DMS53 treated with DMSO at 0.1 percent for 48 hours (cell line): ENCODE measurements around the gene SCPEP1.

Experiments
- DNase-seq: peaks from one replicate; lab custom pipeline; 2025; ENCODE audit not compliant: unreplicated experiment; lab: John Stamatoyannopoulos, UW

The SCPEP1 gene

DNA sequence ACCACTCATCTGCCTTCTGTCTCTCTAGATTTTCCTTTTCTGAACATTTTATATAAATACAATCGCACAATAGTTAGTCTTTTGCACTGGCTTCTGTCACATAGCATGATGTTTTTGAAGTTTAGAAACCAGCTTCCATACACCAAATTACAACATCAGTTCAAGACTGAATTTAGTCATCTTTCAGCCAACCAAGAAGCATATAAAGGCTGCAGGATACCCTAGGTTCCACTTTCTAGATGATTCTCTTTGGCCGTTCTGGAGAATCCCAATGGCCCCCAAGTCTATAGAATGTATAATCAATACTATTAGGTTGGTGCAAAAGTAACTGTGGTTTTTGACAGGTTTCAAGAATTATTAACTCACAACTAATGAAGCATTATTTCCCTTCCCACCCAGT, 19.4 kb downstream of the SCPEP1 start:
- no peak for DNase-seq

GRCh38 chr17:57001541-57001940, 23.6 kb downstream of the SCPEP1 start:
- DNase-seq, result no peak

DNA sequence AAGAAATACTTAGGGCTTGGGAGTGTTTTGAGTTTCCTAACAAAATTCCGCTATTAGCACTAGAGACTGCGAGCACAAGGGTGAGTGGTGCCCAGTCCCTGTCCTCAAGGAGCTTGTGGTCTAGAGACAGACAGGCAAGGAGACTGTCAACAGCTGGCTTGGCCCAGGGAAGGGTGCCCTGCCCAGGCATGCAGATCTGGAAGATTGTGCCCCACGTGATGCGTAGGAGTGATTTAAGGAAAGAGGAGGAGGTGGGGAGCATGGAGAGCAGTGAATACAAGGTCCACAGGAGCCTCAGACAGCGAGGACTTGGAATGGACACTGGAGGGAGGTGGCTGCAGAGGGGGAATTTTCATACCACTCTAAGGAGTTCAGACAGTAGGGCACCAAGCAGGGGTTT, 25.0 kb downstream of the SCPEP1 start:
- DNase-seq, result no peak

DNA sequence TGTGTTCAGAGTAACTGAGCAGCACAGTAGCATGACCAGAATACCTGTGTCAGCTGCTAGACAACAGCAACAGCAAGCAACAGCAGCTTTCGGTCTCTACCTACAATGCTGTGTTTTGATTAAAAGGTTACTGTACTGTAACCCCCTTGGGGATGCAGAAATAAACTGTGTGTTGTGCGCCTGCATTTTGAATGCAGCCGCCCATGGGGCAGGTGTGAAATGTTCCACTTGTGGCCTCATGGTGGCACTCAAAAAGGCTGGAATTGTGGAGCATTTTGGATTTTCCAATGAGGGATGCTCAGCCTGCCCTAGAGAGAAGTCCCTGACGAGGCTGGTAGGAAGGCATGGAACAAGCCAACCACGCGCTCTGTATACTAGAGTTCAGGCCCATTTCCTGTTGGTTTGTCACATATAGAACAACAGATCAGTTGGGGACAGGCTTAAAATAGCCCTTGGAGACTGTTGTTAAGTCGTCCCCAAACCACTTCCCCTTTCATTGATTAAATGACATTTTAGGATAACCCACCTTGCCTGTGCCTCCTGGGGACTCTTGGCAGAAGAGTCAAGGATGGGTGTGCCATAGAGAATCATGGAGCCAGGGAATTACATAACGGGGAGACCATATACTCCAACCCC, 27.1 kb downstream of the SCPEP1 start:
- DNase-seq, result no peak

DNA sequence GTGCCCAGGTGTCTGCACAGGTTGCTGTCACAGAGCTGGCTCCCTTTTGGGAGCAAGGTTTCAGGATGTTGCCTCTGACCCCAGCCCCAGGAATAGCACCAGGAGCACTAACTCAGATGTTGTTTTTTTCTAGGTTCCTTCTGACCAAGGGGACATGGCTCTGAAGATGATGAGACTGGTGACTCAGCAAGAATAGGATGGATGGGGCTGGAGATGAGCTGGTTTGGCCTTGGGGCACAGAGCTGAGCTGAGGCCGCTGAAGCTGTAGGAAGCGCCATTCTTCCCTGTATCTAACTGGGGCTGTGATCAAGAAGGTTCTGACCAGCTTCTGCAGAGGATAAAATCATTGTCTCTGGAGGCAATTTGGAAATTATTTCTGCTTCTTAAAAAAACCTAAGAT, 28.1 kb downstream of the SCPEP1 start:
- no peak for DNase-seq

DNA sequence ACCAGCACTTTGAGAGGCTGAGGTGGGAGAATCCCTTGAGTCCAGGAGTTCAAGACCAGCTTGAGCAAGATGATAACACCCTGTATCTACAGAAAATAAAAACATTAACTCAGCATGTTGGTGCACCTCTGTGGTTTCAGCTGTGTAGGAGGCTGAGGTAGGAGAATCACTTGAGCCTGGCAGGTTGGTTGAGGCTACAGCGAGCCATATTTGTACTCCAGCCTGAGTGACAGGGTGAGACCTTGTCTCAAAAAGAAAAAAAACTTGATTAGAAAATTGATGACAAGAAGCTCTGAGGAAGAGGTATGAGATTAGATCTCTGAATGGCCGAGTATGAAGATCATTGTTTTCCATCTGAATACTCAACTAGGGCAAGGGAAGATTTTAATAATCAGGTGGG, 31.0 kb downstream of the SCPEP1 start:
- no peak for DNase-seq

DNA sequence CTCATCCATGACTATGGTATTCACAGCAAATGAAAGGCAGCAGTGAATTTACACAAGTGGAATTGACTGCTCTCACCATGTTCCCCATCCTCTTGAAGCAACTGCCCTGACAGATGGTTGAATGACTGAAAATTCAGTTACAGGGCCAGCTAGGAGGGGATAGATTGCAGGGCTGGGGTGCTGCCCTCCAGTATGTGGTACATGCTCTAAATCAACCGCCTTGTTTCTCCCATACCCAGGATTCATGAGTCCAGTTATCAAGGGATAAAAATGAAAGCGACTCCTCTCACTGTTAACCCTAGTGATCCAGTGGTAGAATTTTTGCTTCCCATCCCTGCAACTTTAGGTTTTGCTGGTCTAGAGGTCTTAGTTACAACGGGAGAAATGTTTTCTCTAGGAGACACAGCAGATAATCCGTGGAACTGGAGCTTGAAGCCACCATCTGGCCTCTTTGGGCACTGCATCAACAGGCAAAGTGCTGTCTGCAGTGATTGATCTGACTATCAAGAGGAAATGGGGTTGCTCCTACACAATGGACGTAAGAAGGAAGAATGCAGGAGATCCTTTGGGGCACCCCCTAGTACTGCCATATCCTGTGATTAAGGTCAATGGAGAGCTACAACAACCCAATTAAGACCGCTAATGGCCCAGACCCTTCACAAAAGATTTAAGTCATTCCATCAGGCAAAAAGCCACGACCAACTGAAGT, 32.0 kb downstream of the SCPEP1 start:
- DNase-seq, result peak; percentile 1

GRCh38 chr17:57010487-57010886, 32.6 kb downstream of the SCPEP1 start:
- no peak for DNase-seq

DNA sequence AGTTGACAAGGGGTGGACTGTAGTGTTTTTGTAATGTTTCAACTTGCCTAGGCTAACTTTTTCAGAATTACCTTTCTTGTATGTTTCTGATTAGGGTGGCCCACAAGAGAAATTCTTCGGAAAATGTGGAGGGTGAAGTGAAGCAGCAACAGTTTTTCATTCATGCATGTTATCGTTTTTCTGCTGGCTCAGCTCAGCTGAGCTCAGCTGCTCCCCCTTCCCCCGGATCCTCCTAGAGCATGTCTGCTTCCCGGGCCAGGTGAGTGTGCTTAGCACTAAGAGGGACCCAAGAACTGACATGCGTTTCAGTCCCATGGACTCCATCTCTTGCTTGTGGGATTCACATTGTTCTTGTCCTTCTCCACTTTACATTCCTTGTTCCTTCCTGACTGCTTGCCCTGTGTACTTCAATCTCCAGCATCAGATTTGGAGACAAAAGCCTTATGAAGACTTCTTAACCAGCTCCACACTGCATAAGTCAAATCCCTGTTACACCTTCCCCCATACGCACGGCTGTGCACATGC, 33.6 kb downstream of the SCPEP1 start:
- DNase-seq, result no peak

GRCh38 chr17:57016071-57016763, 38.3 kb downstream of the SCPEP1 start:
- DNase-seq, result no peak

- DNase-seq, result no peak
Observed at GRCh38 chr17:57016764-57017116, 38.8 kb downstream of the SCPEP1 start.

GRCh38 chr17:57017625-57018024, 39.7 kb downstream of the SCPEP1 start:
- DNase-seq, result no peak

GRCh38 chr17:57020208-57020607, 42.3 kb downstream of the SCPEP1 start:
- no peak for DNase-seq

GRCh38 chr17:57021226-57021940, 43.5 kb downstream of the SCPEP1 start:
- DNase-seq, result no peak

DNA sequence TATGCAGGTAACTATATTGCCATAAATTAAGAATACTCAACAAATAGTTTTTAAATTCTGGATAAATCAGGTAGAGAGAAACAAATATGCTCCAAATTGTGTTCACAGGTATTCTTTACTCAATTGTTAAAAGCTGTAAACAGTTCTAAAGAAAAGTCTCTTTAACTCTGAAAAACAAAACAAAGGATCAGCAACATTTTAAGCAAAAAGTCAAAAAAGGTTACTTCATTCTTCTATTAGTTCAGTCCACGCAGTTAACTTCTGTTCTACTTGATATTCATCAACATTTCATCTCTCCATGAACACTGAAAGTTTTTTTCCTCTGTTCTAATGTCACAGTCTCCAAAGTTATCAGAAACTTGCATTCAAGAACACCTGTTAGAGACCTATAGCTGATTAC, 47.9 kb downstream of the SCPEP1 start:
- DNase-seq, result no peak

DNA sequence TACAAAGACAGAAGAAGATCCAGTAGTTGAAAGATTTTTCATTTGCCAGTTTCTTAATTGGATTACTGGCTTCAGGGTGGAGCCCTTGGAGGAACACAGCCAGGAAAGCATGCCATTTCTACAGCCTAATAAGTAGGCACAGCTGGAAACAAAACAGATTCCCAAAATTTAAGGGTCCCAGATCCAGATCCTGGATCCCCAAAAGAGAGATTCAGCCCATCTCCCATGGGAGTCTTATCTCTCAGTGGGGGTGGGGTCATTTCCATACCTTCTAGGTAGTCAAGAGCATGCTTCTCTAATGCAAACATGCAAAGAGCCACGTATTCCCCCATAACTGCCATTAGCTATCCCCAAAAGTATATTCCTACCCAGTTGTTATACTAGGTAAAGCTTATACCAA, 49.9 kb downstream of the SCPEP1 start:
- DNase-seq, result no peak

DNA sequence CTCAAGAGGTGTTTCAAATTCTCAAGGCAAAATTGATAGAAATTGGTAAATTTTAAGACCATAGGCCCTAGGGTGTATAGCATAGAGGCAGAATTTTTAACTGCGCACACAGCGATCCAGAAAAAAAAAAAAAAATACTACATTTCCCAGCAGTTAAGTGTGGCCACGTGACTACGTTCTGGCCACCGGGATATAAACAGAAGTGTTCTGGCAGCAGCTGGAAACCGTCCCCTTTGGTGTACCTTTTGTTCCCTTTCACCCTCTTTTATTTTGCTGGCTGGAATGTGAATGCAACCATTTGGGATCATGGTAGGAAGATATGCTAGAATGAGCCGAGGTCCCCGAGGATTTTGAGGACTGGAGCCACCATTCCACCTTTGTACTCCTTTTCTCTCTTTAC, 54.4 kb downstream of the SCPEP1 start:
- no peak for DNase-seq

DNA sequence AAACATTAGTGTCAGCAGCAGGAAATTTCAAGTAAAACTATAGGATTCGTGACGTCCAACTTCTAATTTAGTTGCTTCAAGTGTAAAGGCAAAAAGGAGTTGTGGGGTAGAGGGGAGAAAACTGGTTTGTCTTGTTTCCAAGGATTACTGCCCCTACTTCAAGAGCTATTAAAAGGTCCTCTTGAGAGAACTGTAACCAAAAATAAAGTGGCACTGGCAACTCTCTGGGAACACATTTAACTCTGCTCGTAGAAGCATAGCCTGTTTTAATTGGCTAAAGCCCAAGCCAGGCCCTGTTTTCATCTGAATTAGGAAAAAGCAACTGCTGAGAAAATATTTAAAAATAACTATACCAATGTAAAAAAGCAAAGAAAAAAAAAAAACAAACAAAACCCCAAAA, 55.4 kb downstream of the SCPEP1 start:
- peak; percentile 68 for DNase-seq

- no peak for DNase-seq
Observed at GRCh38 chr17:57034807-57035754, 57.1 kb downstream of the SCPEP1 start.

DNA sequence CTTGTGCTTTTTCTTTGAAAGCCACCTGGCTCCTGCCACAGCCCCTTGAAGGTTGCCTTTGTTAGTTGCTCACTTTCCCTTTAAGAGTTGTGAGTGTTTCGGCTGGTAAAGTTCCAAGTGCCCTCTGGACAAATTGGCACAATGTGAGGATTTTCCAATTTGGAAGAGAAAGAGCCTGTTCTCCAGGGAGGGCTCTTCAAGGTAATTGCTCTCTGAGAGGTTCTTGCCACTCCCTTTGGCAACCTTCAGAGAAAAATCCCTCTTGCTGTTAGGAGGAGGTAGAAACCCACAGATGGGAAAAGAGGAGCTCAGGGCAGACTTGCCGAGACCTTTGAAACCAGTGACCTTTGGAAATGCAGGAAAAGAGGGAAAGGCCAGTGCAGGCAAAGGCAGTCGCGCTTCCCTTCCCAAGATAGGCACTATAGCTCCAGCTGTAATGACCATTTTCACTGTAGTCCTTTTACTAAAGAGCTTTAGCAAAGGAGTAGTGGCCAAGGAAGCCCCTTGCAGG, 58.1 kb downstream of the SCPEP1 start:
- no peak for DNase-seq
